ENCODE measurements around the gene TMEM51. TPM values are rescaled to one million over a fixed set of nuclear protein-coding genes. Genes with fewer than 3 reads are reported as not detected.

The TMEM51 gene
- total and polyA plus RNA-seq, 2 of the 13 experiments (the other 11 are each of a cell fraction or from before 2014, with no cell fraction given), result 12.2 to 22.3 TPM

DNA sequence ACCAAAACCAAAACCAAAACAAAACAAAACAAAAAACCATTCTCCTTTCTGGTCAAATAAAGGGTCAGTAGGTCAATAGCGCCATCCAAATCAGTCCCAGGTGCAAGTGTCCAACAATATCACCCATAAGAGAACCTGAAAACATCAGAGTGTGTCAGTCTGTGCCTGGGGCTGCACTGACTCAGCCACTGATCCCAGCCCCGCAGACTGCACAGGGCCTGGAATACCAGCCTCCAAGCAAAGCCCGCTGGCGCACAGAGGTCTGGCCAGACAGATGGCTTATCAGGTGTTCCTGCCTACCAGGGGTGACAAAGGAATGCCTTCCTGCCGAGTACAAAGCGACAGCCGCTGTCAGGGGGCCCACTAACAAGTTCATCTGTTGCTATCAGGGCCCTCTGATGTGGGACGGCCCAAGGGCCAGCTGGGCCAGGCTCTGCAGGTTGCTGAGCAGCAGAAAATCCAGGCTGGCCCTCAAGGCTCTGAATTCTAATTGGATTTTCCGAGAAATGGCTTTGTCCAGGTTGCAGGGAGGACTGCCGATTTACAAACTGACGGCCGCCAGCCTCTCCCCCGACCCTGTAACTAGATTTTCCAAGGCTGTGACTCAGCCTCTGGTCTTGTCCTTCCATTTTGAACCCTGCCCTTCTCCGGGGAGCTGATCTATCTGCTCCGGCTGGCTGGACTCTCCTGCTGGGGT is 13.7 kb upstream of the TMEM51 start (continued):
- TF ChIP-seq, protein P1, sequence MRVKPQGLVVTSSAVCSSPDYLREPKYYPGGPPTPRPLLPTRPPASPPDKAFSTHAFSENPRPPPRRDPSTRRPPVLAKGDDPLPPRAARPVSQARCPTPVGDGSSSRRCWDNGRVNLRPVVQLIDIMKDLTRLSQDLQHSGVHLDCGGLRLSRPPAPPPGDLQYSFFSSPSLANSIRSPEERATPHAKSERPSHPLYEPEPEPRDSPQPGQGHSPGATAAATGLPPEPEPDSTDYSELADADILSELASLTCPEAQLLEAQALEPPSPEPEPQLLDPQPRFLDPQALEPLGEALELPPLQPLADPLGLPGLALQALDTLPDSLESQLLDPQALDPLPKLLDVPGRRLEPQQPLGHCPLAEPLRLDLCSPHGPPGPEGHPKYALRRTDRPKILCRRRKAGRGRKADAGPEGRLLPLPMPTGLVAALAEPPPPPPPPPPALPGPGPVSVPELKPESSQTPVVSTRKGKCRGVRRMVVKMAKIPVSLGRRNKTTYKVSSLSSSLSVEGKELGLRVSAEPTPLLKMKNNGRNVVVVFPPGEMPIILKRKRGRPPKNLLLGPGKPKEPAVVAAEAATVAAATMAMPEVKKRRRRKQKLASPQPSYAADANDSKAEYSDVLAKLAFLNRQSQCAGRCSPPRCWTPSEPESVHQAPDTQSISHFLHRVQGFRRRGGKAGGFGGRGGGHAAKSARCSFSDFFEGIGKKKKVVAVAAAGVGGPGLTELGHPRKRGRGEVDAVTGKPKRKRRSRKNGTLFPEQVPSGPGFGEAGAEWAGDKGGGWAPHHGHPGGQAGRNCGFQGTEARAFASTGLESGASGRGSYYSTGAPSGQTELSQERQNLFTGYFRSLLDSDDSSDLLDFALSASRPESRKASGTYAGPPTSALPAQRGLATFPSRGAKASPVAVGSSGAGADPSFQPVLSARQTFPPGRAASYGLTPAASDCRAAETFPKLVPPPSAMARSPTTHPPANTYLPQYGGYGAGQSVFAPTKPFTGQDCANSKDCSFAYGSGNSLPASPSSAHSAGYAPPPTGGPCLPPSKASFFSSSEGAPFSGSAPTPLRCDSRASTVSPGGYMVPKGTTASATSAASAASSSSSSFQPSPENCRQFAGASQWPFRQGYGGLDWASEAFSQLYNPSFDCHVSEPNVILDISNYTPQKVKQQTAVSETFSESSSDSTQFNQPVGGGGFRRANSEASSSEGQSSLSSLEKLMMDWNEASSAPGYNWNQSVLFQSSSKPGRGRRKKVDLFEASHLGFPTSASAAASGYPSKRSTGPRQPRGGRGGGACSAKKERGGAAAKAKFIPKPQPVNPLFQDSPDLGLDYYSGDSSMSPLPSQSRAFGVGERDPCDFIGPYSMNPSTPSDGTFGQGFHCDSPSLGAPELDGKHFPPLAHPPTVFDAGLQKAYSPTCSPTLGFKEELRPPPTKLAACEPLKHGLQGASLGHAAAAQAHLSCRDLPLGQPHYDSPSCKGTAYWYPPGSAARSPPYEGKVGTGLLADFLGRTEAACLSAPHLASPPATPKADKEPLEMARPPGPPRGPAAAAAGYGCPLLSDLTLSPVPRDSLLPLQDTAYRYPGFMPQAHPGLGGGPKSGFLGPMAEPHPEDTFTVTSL (CRISPR knock-in tag; IDR thresholded peaks at IDR 0.05; ENCODE audit: borderline replicate concordance), result no peak; the same call in 1 of the 2 replicates
- TF ChIP-seq CENPT (CRISPR knock-in tag; IDR thresholded peaks at IDR 0.05; ENCODE audit: low read depth), result no peak
- TF ChIP-seq, protein P2, sequence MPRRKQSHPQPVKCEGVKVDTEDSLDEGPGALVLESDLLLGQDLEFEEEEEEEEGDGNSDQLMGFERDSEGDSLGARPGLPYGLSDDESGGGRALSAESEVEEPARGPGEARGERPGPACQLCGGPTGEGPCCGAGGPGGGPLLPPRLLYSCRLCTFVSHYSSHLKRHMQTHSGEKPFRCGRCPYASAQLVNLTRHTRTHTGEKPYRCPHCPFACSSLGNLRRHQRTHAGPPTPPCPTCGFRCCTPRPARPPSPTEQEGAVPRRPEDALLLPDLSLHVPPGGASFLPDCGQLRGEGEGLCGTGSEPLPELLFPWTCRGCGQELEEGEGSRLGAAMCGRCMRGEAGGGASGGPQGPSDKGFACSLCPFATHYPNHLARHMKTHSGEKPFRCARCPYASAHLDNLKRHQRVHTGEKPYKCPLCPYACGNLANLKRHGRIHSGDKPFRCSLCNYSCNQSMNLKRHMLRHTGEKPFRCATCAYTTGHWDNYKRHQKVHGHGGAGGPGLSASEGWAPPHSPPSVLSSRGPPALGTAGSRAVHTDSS (CRISPR knock-in tag; conservative IDR thresholded peaks at IDR 0.05), result no peak
- TF ChIP-seq ZNF776 (CRISPR knock-in tag; IDR thresholded peaks at IDR 0.05), result no peak
- no peak for TF ChIP-seq ZNF780A (CRISPR knock-in tag; IDR thresholded peaks at IDR 0.05)
- TF ChIP-seq ZFAT (CRISPR knock-in tag; conservative IDR thresholded peaks at IDR 0.05), result no peak
- TF ChIP-seq AGO2 (optimal IDR thresholded peaks at IDR 0.05; ENCODE audit: low read depth, low read length), result no peak
- TF ChIP-seq NCOA5 (CRISPR knock-in tag; IDR thresholded peaks at IDR 0.05), result no peak
- no peak for TF ChIP-seq ZNF619 (CRISPR knock-in tag; IDR thresholded peaks at IDR 0.05)
- TF ChIP-seq ZNF569 (CRISPR knock-in tag; IDR thresholded peaks at IDR 0.05; ENCODE audit: borderline replicate concordance), result no peak
- no peak for TF ChIP-seq ZFP90 (CRISPR knock-in tag; IDR thresholded peaks at IDR 0.05; ENCODE audit: borderline replicate concordance)
- TF ChIP-seq ZSCAN21 (CRISPR knock-in tag; IDR thresholded peaks at IDR 0.05; ENCODE audit: borderline replicate concordance), result no peak
- TF ChIP-seq ZNF878 (CRISPR knock-in tag; IDR thresholded peaks at IDR 0.05), result no peak
- TF ChIP-seq MBD4 (IDR thresholded peaks at IDR 0.05; ENCODE audit: borderline replicate concordance, low read length), result no peak
- TF ChIP-seq ZNF441 (CRISPR knock-in tag; IDR thresholded peaks at IDR 0.05; ENCODE audit: borderline replicate concordance), result peak; percentile 32; the same call in 1 of the 2 replicates
- TF ChIP-seq SP1 (IDR thresholded peaks at IDR 0.05), result no peak
- TF ChIP-seq SP1 (CRISPR knock-in tag; IDR thresholded peaks at IDR 0.05), result no peak
- TF ChIP-seq, protein P3, sequence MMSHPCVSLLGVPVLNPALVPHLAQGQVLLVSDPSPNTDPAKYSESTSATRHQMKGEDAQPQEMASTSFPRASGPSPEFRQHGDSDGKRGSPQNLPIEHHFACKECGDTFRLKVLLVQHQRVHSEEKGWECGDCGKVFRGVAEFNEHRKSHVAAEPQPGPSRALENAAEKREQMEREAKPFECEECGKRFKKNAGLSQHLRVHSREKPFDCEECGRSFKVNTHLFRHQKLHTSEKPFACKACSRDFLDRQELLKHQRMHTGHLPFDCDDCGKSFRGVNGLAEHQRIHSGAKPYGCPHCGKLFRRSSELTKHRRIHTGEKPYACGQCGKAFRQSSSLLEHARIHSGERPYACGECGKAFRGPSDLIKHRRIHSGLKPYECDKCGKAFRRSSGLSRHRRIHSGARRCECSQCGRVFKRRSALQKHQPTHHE (CRISPR knock-in tag; IDR thresholded peaks at IDR 0.05; ENCODE audit: borderline replicate concordance), result no peak
- TF ChIP-seq JARID2 (CRISPR knock-in tag; IDR thresholded peaks at IDR 0.05; ENCODE audit: insufficient replicate concordance), result no peak
- TF ChIP-seq ZNF672 (CRISPR knock-in tag; IDR thresholded peaks at IDR 0.05), result no peak
- TF ChIP-seq, protein P4, sequence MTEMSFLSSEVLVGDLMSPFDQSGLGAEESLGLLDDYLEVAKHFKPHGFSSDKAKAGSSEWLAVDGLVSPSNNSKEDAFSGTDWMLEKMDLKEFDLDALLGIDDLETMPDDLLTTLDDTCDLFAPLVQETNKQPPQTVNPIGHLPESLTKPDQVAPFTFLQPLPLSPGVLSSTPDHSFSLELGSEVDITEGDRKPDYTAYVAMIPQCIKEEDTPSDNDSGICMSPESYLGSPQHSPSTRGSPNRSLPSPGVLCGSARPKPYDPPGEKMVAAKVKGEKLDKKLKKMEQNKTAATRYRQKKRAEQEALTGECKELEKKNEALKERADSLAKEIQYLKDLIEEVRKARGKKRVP (CRISPR knock-in tag; IDR thresholded peaks at IDR 0.05), result no peak
